Measurements from ENCODE around the gene KNTC1.

DNA sequence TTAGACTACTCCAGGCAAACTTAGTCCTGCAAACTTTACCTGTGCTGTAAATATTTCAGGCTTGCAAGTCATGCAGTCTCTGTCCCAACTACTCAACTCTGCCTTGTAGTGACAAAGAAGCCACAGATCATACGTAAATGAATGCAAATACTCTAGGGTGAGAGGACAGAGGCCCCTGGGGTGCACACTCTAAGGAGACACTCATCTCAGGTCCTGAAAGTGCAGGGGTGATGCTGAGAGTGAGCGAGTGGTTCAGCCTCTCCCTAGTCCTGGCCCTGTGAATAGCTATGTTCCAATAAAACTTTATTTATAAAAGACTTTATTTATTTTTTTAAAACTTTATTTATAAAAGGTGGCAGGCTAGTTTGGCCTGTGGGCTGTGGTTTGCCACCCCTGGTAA, 141.2 kb downstream of the KNTC1 start:
- TF ChIP-seq, protein P1, sequence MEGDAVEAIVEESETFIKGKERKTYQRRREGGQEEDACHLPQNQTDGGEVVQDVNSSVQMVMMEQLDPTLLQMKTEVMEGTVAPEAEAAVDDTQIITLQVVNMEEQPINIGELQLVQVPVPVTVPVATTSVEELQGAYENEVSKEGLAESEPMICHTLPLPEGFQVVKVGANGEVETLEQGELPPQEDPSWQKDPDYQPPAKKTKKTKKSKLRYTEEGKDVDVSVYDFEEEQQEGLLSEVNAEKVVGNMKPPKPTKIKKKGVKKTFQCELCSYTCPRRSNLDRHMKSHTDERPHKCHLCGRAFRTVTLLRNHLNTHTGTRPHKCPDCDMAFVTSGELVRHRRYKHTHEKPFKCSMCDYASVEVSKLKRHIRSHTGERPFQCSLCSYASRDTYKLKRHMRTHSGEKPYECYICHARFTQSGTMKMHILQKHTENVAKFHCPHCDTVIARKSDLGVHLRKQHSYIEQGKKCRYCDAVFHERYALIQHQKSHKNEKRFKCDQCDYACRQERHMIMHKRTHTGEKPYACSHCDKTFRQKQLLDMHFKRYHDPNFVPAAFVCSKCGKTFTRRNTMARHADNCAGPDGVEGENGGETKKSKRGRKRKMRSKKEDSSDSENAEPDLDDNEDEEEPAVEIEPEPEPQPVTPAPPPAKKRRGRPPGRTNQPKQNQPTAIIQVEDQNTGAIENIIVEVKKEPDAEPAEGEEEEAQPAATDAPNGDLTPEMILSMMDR (optimal IDR thresholded peaks at IDR 0.05 in 1 of 3, IDR thresholded peaks at IDR 0.05 in 1 of 3, conservative IDR thresholded peaks at IDR 0.05 in 1 of 3; ENCODE audit: extremely low read depth in 1 of 3, insufficient read depth in 2 of 3, low read length in 3 of 3): no peak
- TF ChIP-seq EZH2 (IDR thresholded peaks at IDR 0.05; ENCODE audit: low read length): no peak

All from keratinocyte (primary cell).